Activated T-helper 9 cell treated with anti-CD3 and anti-CD28 coated beads, Interleukin-2, amount 50 U/mL, for 16 hours (primary cell): ENCODE data around the gene TAF10.

Experiments
- DNase-seq: peaks from one replicate; pipeline ENCODE4 v3.0.0-alpha.2; 2020; ENCODE audit warnings: low read depth

Gene TAF10

GRCh38 chr11:6612213-6613041 lies at the start of gene TAF10:
TSS of gene TAF10 (minus strand) at chr11:6612216. CDS start at chr11:6612189, 27 bp downstream.
- peak; percentile 92 for DNase-seq

GRCh38 chr11:6660712-6661111 lies 48.7 kb upstream of the TAF10 start:
- no peak for DNase-seq

- DNase-seq = no peak
These were observed 46.6 kb upstream of the TAF10 start for GRCh38 chr11:6658647-6659046.

- DNase-seq = no peak
These were observed 45.3 kb upstream of the TAF10 start for GRCh38 chr11:6657346-6657745.

- no peak for DNase-seq
These were observed 44.9 kb upstream of the TAF10 start for GRCh38 chr11:6656936-6657335.

GRCh38 chr11:6656584-6656915 lies 44.5 kb upstream of the TAF10 start:
- DNase-seq = no peak

- DNase-seq = no peak
These were observed 44.0 kb upstream of the TAF10 start, which contains the start of gene DCHS1 for GRCh38 chr11:6655790-6656583. TSS of gene DCHS1 (minus strand) at chr11:6655809. CDS start at chr11:6641613, 14,196 bp downstream.

- no peak for DNase-seq
These were observed 43.2 kb upstream of the TAF10 start for GRCh38 chr11:6655020-6655789.

- no peak for DNase-seq
These were observed 42.4 kb upstream of the TAF10 start for GRCh38 chr11:6654281-6655019.

GRCh38 chr11:6653656-6654055 lies 41.6 kb upstream of the TAF10 start:
- DNase-seq = no peak

- no peak for DNase-seq
These were observed 41.1 kb upstream of the TAF10 start for GRCh38 chr11:6653097-6653496.

GRCh38 chr11:6652182-6652581 lies 40.2 kb upstream of the TAF10 start:
- DNase-seq = no peak

GRCh38 chr11:6650980-6651379 lies 39.0 kb upstream of the TAF10 start:
- no peak for DNase-seq

GRCh38 chr11:6650104-6650503 lies 38.1 kb upstream of the TAF10 start:
- DNase-seq = no peak

- DNase-seq = no peak
These were observed 36.5 kb upstream of the TAF10 start for GRCh38 chr11:6648501-6648900.

GRCh38 chr11:6647836-6648235 lies 35.8 kb upstream of the TAF10 start:
- no peak for DNase-seq

GRCh38 chr11:6646918-6647679 lies 35.1 kb upstream of the TAF10 start:
- DNase-seq = no peak

- no peak for DNase-seq
These were observed 34.5 kb upstream of the TAF10 start for GRCh38 chr11:6646576-6646917.

- DNase-seq = no peak
These were observed 34.1 kb upstream of the TAF10 start for GRCh38 chr11:6646071-6646470.

GRCh38 chr11:6642957-6643356 lies 30.9 kb upstream of the TAF10 start:
- no peak for DNase-seq
